ENCODE results near the gene PAM. TPM values are rescaled to one million over a fixed set of nuclear protein-coding genes. Genes with fewer than 3 reads are reported as not detected.
"Not testable (repeated sequence)": the region's sequence is repeated elsewhere in the genome, so short reads cannot be mapped to it uniquely, and the experiment has no call there.

The PAM gene
- total RNA-seq, 2 donors from 2014 or later = 66.5 to 153 TPM

DNA sequence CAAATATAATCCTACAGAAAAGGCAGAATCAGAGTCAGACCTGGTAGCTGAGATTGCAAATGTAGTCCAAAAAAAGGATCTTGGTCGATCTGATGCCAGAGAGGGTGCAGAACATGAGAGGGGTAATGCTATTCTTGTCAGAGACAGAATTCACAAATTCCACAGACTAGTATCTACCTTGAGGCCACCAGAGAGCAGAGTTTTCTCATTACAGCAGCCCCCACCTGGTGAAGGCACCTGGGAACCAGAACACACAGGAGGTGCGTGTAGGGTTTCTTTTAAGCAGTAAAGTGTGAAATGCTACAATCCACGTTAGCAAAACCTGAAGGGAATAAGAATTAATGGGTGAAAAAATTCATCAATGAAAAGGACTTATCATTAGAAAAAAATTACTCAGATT, 219.1 kb downstream of the PAM start:
- Mint-ChIP-seq H3K36me3 (ENCODE audit: low read depth) (peaks cover 62% of the 10 kb centered on the region), H3K4me1 (no peaks in the 10 kb centered on the region), H3K4me3 (no peak overlapping the region), H3K27ac (no peak overlapping the region), H3K27me3 (no peaks in the 10 kb centered on the region), H3K9me3 (no peaks in the 10 kb centered on the region)
- ATAC-seq (replicated peaks) = no peak

DNA sequence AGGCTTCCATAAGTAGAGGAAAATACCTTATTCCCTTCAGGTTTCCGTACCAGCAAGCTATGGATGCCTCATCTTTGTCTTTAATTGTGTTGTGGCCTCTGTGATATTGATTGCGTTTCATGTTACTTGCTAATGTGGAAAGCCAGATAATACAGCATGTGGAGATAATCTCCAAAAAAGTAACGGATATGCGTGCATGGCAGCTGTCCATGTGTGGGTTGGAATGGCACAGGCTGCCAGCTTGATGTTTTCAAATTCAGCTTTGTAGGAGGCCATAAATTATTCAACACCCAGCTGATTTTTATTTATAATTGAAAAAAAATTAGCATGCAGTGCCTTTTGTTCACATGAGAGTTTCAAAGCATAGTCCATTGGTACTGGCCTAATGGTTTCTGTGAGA, 219.9 kb downstream of the PAM start:
- H3K4me1 Mint-ChIP-seq = no peaks in the 10 kb centered on the region
- no peaks in the 10 kb centered on the region for H3K9me3 Mint-ChIP-seq
- H3K36me3 Mint-ChIP-seq (ENCODE audit: low read depth) = peaks cover 56% of the 10 kb centered on the region
- H3K27ac Mint-ChIP-seq = no peak overlapping the region
- H3K27me3 Mint-ChIP-seq = no peaks in the 10 kb centered on the region
- ATAC-seq (replicated peaks) = no peak
- H3K4me3 Mint-ChIP-seq = no peak overlapping the region

DNA sequence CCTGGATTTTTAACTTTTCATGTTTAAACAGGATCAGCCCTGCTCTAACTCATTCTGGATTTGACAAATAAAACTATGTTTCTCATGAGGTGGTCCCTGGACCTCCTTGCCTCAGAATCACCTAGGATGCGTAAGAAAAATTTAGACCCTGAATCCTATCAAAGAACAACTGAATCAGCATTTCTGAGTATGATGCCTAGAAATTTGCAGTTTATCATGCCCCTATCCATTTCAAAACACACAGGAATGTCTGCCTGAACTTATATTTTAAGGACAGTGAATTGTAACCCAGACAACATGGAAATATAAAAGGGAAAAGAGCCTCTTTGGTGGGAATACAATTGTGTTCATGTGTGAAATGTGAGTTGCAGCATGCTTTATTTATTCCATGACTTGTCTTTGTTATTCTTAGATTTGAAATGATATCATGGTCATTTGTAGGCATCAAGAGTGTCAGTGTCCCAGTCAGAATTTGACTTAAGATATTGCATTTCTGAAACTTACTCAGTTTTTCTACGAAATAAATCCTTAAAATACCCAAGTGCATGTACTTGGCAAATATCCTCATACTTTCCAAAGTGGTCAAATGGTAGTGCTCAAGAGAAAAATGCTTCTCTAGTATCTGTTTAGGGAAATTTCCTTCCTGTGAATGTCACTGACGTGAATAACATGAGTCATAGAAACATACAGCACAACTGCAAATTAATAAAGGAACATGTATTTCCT, 220.5 kb downstream of the PAM start:
- Mint-ChIP-seq H3K9me3 (no peaks in the 10 kb centered on the region), H3K4me1 (no peaks in the 10 kb centered on the region), H3K27me3 (no peaks in the 10 kb centered on the region), H3K27ac (no peak overlapping the region), H3K4me3 (no peak overlapping the region), H3K36me3 (ENCODE audit: low read depth) (peaks cover 56% of the 10 kb centered on the region)
- no peak for ATAC-seq (replicated peaks)

- H3K27ac Mint-ChIP-seq = no peak overlapping the region
- H3K4me3 Mint-ChIP-seq = no peak overlapping the region
- ATAC-seq (replicated peaks) = no peak
- peaks cover 8% of the 10 kb centered on the region for H3K9me3 Mint-ChIP-seq
- no peaks in the 10 kb centered on the region for H3K4me1 Mint-ChIP-seq
- H3K36me3 Mint-ChIP-seq (ENCODE audit: low read depth) = peaks cover 31% of the 10 kb centered on the region
- H3K27me3 Mint-ChIP-seq = no peaks in the 10 kb centered on the region
These were observed 227.0 kb downstream of the PAM start for GRCh38 chr5:102981957-102982635.

DNA sequence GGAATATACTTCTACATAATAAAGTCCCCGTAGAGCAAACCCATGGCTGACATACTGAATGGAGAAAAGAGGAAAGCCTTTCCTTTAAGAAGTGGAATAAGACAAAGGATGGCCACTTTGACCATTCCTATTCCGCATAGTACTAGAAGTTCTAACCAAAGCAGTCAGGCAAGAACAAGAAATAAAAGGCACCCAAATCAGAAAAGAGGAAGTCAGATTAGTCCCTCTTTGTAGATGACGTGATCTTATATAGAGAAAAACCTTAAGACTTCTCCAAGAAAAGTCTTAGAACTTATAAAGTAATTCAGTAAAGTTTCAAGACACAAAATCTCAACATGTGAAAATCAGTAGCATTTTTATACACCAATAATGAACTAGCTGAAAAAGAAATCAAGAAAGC, 231.0 kb downstream of the PAM start:
- Mint-ChIP-seq H3K9me3 (peaks cover 8% of the 10 kb centered on the region), H3K27me3 (no peaks in the 10 kb centered on the region), H3K4me3 (no peak overlapping the region), H3K27ac (no peak overlapping the region), H3K36me3 (ENCODE audit: low read depth) (peaks cover 18% of the 10 kb centered on the region), H3K4me1 (no peaks in the 10 kb centered on the region)
- ATAC-seq (replicated peaks) = no peak

GRCh38 chr5:102988459-102988858, 233.4 kb downstream of the PAM start:
- Mint-ChIP-seq H3K27ac (no peak overlapping the region), H3K9me3 (no peaks in the 10 kb centered on the region), H3K36me3 (ENCODE audit: low read depth) (peaks cover 15% of the 10 kb centered on the region), H3K4me1 (no peaks in the 10 kb centered on the region), H3K4me3 (no peak overlapping the region), H3K27me3 (no peaks in the 10 kb centered on the region)
- ATAC-seq (replicated peaks) = no peak

DNA sequence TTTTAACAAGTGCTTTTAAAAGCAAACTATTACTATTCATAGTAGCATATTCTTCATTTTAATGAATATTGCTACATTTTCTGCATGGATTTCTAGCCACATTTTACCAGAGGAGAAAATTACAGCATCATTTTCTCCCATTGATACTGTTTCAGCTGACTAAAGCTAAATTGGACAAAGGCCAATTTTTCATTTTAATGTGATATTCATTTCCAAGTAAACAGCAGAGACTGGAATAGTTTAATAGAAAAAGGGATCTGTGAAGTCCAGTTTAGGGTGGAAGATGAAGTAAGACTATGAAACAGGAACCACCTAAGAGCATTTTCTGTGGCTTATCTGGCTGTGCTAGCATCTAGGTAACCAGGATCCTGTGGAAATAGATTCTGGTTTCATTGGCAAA, 236.7 kb downstream of the PAM start:
- Mint-ChIP-seq H3K27ac (no peak overlapping the region), H3K4me3 (no peak overlapping the region), H3K36me3 (ENCODE audit: low read depth) (peaks cover 31% of the 10 kb centered on the region), H3K4me1 (no peaks in the 10 kb centered on the region), H3K9me3 (no peaks in the 10 kb centered on the region), H3K27me3 (no peaks in the 10 kb centered on the region)
- ATAC-seq (replicated peaks) = no peak

DNA sequence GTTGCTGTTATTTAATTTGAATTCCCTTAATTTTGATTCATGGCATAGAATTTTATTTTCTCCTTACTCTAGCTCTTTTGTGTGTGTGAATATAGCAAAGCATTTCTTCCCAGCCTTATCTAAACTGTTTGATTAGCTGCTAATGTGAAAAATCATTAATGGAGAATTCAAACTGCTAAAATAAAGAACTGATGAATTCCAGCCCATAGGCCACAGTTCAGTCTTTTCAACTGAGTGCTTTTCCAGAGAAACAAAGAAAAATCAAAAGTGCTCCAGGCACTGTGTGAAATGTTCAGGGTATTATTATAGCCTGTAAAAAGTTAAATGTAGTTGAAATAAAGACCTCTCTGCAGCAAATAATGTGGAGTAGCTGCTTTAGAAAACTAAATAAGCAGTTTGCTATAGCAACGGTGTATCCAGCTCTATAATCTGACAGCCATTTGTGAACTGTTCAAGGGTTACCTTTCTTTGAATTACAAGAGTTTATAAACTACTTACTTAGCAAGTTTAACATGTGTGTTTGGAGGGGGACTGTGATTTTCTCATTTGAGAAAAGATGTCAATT, 241.0 kb downstream of the PAM start:
- Mint-ChIP-seq H3K4me3 (no peak overlapping the region), H3K36me3 (ENCODE audit: low read depth) (peaks cover 40% of the 10 kb centered on the region), H3K4me1 (no peaks in the 10 kb centered on the region), H3K9me3 (no peaks in the 10 kb centered on the region), H3K27ac (no peak overlapping the region), H3K27me3 (no peaks in the 10 kb centered on the region)
- ATAC-seq (replicated peaks) = no peak

DNA sequence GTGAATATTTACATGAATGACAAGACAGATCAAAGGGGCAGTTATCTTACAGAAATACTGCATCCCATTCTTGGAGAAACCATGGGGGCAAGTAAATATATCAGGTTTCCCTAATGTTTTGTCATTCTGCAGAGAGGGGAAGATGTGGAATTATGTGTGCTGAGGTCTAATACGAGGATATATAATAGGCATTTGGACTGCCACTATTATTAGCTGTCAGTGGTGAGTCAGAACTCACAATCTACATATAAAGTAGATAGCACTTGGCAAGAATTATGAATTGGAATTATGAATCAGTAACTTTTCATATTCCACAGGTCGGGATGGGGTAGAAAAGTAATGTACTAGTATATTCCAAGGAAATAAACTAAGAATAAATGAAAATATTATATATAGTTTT, 243.1 kb downstream of the PAM start:
- no peak for ATAC-seq (replicated peaks)
- Mint-ChIP-seq H3K4me3 (no peak overlapping the region), H3K27ac (no peak overlapping the region), H3K9me3 (no peaks in the 10 kb centered on the region), H3K4me1 (no peaks in the 10 kb centered on the region), H3K27me3 (no peaks in the 10 kb centered on the region), H3K36me3 (ENCODE audit: low read depth) (peaks cover 32% of the 10 kb centered on the region)

DNA sequence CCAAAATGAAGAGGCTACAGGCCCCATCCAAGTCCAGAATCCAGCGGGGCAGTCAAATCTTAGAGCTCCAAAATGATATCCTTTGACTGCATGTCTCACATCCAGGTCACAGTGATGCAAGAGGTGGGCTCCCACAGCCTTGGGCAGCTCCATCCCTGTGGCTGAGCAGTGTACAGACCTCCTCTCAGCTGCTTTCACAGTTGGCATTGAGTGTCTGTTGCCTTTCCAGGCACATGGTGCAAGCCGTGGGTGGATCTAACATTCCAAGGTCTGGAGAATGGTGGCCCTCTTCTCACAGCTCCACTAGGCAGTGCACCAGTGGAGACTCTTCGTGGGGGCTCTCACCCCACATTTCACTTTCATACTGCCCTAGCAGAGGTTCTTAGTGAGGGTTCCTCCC, 244.1 kb downstream of the PAM start:
- Mint-ChIP-seq H3K4me1 (no peaks in the 10 kb centered on the region), H3K36me3 (ENCODE audit: low read depth) (peaks cover 32% of the 10 kb centered on the region), H3K27me3 (no peaks in the 10 kb centered on the region), H3K27ac (no peak overlapping the region), H3K9me3 (no peaks in the 10 kb centered on the region), H3K4me3 (no peak overlapping the region)
- no peak for ATAC-seq (replicated peaks)

DNA sequence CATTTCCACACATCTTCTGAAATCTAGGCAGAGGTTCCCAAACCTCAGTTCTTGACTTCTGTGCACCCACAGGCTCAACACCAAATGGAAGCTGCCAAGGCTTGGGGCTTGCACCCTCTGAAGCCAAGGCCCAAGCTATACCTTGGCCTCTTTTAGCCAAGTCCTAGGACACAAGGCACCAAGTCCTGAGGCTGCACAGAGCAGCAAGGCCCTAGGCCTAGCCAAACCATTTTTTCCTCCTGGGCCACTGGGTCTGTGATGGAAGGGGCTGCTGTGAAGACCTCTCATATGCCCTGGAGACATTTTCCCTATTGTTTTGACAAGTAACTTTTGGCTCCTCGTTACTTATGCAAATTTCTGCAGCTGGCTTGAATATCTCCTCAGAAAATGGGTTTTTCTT, 244.5 kb downstream of the PAM start:
- H3K27me3 Mint-ChIP-seq; H3K9me3 Mint-ChIP-seq; H3K27ac Mint-ChIP-seq; H3K4me3 Mint-ChIP-seq; ATAC-seq (replicated peaks); H3K4me1 Mint-ChIP-seq: not testable (repeated sequence)
- H3K36me3 Mint-ChIP-seq (ENCODE audit: low read depth) = peaks cover 31% of the 10 kb centered on the region

- no peaks in the 10 kb centered on the region for H3K9me3 Mint-ChIP-seq
- H3K4me1 Mint-ChIP-seq = no peaks in the 10 kb centered on the region
- no peaks in the 10 kb centered on the region for H3K27me3 Mint-ChIP-seq
- H3K4me3 Mint-ChIP-seq = no peak overlapping the region
- ATAC-seq (replicated peaks) = no peak
- H3K27ac Mint-ChIP-seq = no peak overlapping the region
- peaks cover 32% of the 10 kb centered on the region for H3K36me3 Mint-ChIP-seq (ENCODE audit: low read depth)
These were observed 245.0 kb downstream of the PAM start for GRCh38 chr5:103000089-103000488.

DNA sequence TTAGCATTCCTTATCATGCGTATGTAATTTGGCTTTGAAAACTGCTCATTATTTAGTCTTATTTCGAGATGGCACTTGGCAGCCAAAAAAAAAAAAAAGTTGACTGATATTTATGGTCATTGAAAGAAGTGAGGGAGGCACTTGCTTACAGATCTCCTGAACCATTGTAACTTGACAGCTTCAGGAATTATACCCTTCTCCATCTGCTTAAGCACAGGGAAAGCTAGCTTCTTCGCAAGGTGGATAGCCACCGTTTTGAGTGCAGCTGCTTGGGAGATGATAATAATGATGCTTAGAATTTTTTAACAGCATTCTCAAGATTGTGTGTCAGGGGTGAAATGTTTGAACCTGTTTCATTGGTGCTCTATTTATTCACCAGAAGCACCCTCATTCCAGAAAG, 248.8 kb downstream of the PAM start:
- ATAC-seq (replicated peaks) = no peak
- peaks cover 47% of the 10 kb centered on the region for H3K36me3 Mint-ChIP-seq (ENCODE audit: low read depth)

DNA sequence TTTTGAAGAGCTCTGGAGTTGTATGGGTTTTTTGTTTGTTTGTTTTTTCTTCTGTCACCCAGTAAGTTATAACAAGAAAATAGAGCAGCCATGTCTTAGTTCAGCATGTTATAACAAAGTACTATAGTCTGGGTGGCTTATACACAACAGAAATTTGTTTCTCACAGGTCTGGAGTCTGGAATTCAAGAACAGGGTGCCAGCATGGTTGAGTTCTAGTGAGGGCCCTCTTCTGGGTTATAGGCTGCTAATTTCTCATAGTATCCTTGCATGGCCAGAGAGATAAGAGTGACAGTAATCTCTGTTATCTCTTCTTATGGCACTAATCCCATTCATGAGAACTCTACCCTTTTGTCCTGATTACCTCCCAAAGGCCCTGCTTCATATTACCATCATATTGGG, 250.2 kb downstream of the PAM start:
- ATAC-seq (replicated peaks) = no peak
- no peaks in the 10 kb centered on the region for H3K9me3 Mint-ChIP-seq
- H3K27me3 Mint-ChIP-seq = no peaks in the 10 kb centered on the region
- H3K4me1 Mint-ChIP-seq = no peaks in the 10 kb centered on the region
- peaks cover 59% of the 10 kb centered on the region for H3K36me3 Mint-ChIP-seq (ENCODE audit: low read depth)
- no peak overlapping the region for H3K4me3 Mint-ChIP-seq
- H3K27ac Mint-ChIP-seq = no peak overlapping the region

More for the DNA sequence above, 248.8 kb downstream of the PAM start:
- Mint-ChIP-seq H3K9me3 (no peaks in the 10 kb centered on the region), H3K4me3 (no peak overlapping the region), H3K27me3 (no peaks in the 10 kb centered on the region), H3K4me1 (no peaks in the 10 kb centered on the region), H3K27ac (no peak overlapping the region)

DNA sequence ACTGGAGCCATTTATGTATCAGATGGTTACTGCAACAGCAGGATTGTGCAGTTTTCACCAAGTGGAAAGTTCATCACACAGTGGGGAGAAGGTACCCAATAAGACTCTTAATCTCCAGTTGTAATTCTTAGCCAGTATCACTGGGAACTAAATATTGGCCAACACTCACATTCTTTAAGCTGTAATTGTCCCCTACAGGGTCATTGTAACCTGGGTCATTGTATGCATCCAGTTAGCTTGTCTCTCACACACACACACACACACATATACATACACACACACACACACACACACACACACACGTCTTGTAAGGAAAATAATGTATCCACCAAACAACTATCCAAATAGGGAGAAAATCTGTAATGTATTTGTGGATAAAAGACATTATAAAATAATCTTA, 251.8 kb downstream of the PAM start:
- no peaks in the 10 kb centered on the region for H3K4me1 Mint-ChIP-seq
- no peak overlapping the region for H3K4me3 Mint-ChIP-seq
- no peaks in the 10 kb centered on the region for H3K27me3 Mint-ChIP-seq
- peaks cover 71% of the 10 kb centered on the region for H3K36me3 Mint-ChIP-seq (ENCODE audit: low read depth)
- no peak for ATAC-seq (replicated peaks)
- H3K27ac Mint-ChIP-seq = no peak overlapping the region
- H3K9me3 Mint-ChIP-seq = no peaks in the 10 kb centered on the region
